ENCODE data around the gene USP48. TPM values are rescaled to one million over a fixed set of nuclear protein-coding genes. Genes with fewer than 3 reads are reported as not detected.
"Not testable (repeated sequence)": the region's sequence is repeated elsewhere in the genome, so short reads cannot be mapped to it uniquely, and the experiment has no call there.

USP48 gene
- total RNA-seq, 4 donors from 2014 or later, result 35.4 to 198 (median 50.7) TPM

DNA sequence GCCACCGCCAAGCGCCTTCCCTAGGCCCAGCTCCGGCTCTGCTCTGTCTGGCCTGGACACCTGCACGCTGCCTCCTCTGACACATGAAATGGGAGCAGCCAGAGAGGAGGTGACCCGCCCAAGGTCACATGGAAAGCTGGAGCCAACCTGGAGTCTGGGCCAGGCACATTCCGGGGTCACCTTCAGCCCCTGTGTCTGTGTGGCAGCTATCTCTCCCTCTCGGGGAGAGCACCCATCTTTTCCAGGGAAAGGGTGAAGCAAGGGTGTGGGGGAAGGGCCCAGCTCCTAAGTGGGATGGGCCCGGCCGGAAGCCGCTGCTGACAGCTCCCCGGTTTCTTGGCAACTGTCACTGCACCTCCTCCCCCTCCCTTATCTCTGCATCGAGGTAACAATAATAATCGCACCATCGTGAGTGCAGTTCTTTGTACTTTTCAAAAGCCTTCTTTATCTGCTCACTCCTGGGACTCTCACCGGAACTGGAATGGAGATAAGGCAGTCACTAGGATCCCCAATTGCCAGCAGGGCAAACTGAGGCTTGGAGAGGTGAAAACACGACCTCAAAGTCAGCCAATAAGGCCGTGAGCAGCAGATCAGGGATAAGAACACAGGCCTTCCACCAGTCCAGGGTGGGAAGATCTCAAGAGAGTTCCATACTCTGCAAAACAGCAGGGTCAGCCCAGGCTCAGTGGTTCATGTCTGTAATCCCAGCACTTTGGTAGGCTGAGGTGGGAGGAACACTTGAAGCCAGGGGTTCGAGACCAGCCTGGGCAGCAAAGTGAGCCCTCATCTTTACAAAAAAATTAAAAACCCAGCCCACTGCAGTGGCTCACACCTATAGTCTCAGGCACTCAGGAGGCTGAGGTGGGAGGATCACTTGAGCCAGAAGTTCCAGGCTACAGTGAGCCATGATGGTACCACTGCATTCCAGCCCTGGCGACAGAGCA is 150.7 kb downstream of the USP48 start:
- H3K36me3 ChIP-seq, result no peaks in the 10 kb centered on the region
- peak overlapping the region in 3 of 4 donors; percentile 15 to 73 (median 49) for H3K27ac ChIP-seq
- H3K27me3 ChIP-seq, result no peaks in the 10 kb centered on the region
- DNase-seq, result peak in 2 of 3 donors; percentile 79 to 83
- no peak overlapping the region for H3K4me3 ChIP-seq
- TF ChIP-seq POLR2A (IDR thresholded peaks at IDR 0.05) (no peak), CTCF (IDR thresholded peaks at IDR 0.05) (no peak)
- peaks cover 0 to 5% (median 0%) of the 10 kb centered on the region in 4 donors for H3K4me1 ChIP-seq
- H3K9me3 ChIP-seq, result no peaks in the 10 kb centered on the region

DNA sequence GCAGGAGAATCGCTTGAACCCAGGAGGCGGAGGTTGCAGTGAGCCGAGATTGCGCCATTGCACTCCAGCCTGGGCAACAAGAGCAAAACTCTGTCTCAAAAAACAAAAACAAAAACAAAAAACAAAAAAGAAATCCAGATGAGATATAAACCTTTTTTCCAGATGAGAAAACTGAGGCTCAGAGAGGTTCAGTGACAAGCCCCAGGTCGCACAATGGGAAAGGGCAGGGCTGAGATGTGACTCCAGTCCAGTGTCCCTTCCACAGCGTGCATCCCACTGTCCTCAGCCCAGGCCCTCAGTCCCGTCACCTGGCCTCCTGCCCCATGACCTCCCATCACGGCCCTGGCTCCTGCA is 151.4 kb downstream of the USP48 start:
- not testable (repeated sequence) for H3K4me1 ChIP-seq, DNase-seq, H3K9me3 ChIP-seq, H3K36me3 ChIP-seq, H3K4me3 ChIP-seq, H3K27me3 ChIP-seq
- H3K27ac ChIP-seq, result peak overlapping the region in 2 of 4 donors; percentile 49 to 73

GRCh38 chr1:21630571-21631343 is 152.2 kb downstream of the USP48 start:
- Histone ChIP-seq H3K27ac (no peak overlapping the region), H3K9me3 (no peaks in the 10 kb centered on the region), H3K4me3 (no peak overlapping the region), H3K36me3 (no peaks in the 10 kb centered on the region), H3K4me1 (peaks cover 0 to 5% (median 0%) of the 10 kb centered on the region in 4 donors), H3K27me3 (no peaks in the 10 kb centered on the region)
- TF ChIP-seq POLR2A (IDR thresholded peaks at IDR 0.05) (no peak), CTCF (IDR thresholded peaks at IDR 0.05) (no peak)
- no peak for DNase-seq

GRCh38 chr1:21629971-21630370 is 153.0 kb downstream of the USP48 start:
- no peak overlapping the region for H3K4me3 ChIP-seq
- no peaks in the 10 kb centered on the region for H3K9me3 ChIP-seq
- no peak for TF ChIP-seq CTCF (IDR thresholded peaks at IDR 0.05)
- no peak for TF ChIP-seq POLR2A (IDR thresholded peaks at IDR 0.05)
- DNase-seq, result no peak
- peaks cover 0 to 5% (median 0%) of the 10 kb centered on the region in 4 donors for H3K4me1 ChIP-seq
- H3K27ac ChIP-seq, result no peak overlapping the region
- H3K36me3 ChIP-seq, result no peaks in the 10 kb centered on the region
- H3K27me3 ChIP-seq, result no peaks in the 10 kb centered on the region

DNA sequence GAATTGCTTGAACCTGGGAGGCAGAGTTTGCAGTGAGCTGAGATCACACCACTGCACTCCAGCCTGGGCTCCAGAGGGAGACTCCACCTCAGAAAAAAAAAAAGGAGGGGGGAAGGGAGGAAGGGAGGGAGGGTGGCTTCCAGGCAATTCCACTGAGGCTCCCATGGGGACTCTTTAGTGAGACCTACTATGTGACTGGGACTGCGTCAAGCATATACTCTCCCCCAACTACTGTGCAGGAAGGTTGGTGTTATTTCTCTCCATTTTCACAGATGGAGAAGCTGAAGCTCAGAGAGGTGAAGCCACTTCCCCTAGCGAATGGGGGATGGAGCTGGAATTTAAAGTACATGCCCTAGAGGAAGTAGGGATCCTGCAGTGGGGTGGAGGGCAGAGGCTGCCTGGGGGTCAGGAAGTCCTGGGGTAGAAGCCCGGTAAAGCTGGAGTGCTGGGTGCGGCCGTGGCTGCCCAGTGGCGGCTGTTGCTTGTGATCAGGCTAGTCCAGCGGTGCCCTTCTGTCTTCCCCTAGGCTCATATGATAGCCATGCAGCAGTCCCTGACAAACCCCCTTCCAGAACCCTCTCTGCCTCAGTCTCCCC is 154.1 kb downstream of the USP48 start:
- H3K27ac ChIP-seq, result no peak overlapping the region
- no peak for TF ChIP-seq POLR2A (IDR thresholded peaks at IDR 0.05)
- TF ChIP-seq CTCF (IDR thresholded peaks at IDR 0.05), result no peak
- H3K4me1 ChIP-seq, result peaks cover 0 to 5% (median 0%) of the 10 kb centered on the region in 4 donors
- no peaks in the 10 kb centered on the region for H3K36me3 ChIP-seq
- no peak overlapping the region for H3K4me3 ChIP-seq
- H3K9me3 ChIP-seq, result no peaks in the 10 kb centered on the region
- DNase-seq, result peak in 1 of 3 donors; percentile 48
- no peaks in the 10 kb centered on the region for H3K27me3 ChIP-seq

Other genes with a start within 250 kb of the USP48 start
- 10 to 100 TPM; 32.2 to 65.3 (median 57.0) TPM for gene RAP1GAP, start 113.8 kb downstream of the USP48 start, total RNA-seq
- 1 to 10 TPM in 1 of 4 donors, under 1 TPM in 2, not detected in 1; 0.38 to 3.3 (median 0.80) TPM for gene LDLRAD2, start 29.1 kb upstream of the USP48 start, total RNA-seq
- 100 to 1,000 TPM in 3 of 4 donors, 10 to 100 TPM in 1; 68.7 to 199 (median 122) TPM for gene HSPG2, start 154.2 kb upstream of the USP48 start, total RNA-seq
- gene CELA3B, start 193.9 kb upstream of the USP48 start, total RNA-seq, result not detected
- not detected for gene CELA3A, start 218.5 kb upstream of the USP48 start, total RNA-seq

Measured in Peyer's patch (tissue), 4 donors.